Gastrocnemius medialis (tissue), 4 donors: ENCODE data around the gene RPUSD2. TPM values are rescaled to one million over a fixed set of nuclear protein-coding genes. Genes with fewer than 3 reads are reported as not detected.
A peak's percentile ranks its signal among the peaks of the same experiment; 100 is the strongest.

ENCODE experiments used
- ATAC-seq, 2 donors: fragments of 150-250 bp; one replicate each; pipeline ENCODE4 v1.9.1; 2016
- DNase-seq, 2 donors: peaks; one replicate each; pipeline ENCODE4 v3.0.0-alpha.2; 2019
- H3K27ac ChIP-seq, 4 donors: fragments of 200-600 bp; sonication (generic); 1 replicate in 1 of 4; 2 replicates in 3 of 4; pipeline ENCODE4 v1.5.1; 2016 to 2018; ENCODE audit warnings: mild to moderate bottlenecking in 2 of 4, moderate library complexity in 1 of 4
- H3K27me3 ChIP-seq, 3 donors: fragments of 200-600 bp; sonication (generic) in 2 of 3; 1 replicate in 1 of 3; 2 replicates in 2 of 3; pipeline versions ENCODE4 v1.5.1 to v1.6.0; 2016 to 2019; ENCODE audit warnings: mild to moderate bottlenecking in 1 of 3, moderate library complexity in 1 of 3
- H3K36me3 ChIP-seq, 2 donors: fragments of 200-600 bp; sonication (generic) in 1 of 2; one replicate each; pipeline ENCODE4 v1.5.1; 2017 to 2018
- H3K4me1 ChIP-seq, 2 donors: fragments of 200-600 bp; sonication (generic) in 1 of 2; one replicate each; pipeline ENCODE4 v1.5.1; 2016 to 2017; ENCODE audit warnings: mild to moderate bottlenecking in 2 of 2
- H3K4me3 ChIP-seq, 4 donors: fragments of 200-600 bp; sonication (generic) in 3 of 4; 1 replicate in 1 of 4; 2 replicates in 3 of 4; pipeline ENCODE4 v1.5.1; 2016 to 2019; ENCODE audit warnings: mild to moderate bottlenecking in 2 of 4
- H3K9me3 ChIP-seq, 3 donors: fragments of 200-600 bp; sonication (generic) in 2 of 3; 1 replicate in 1 of 3; 2 replicates in 2 of 3; pipeline ENCODE4 v1.5.1; 2016 to 2019
- POLR2A ChIP-seq, 2 donors: fragments of 450-650 bp; IDR thresholded peaks; one replicate each; pipeline ENCODE4 v1.6.1; 2017; ENCODE audit warnings: antibody characterized with exemption in 2 of 2, mild to moderate bottlenecking in 2 of 2, moderate library complexity in 2 of 2
- in situ Hi-C, 4 donors: fragments of 200-750 bp; cut with MboI; loops; one replicate each; pipeline versions ENCODE4 v1.15.0 to v1.8.0; 2017; ENCODE audit warnings: low sequenced_read_pairs in 4 of 4
- intact Hi-C: fragments of 100-400 bp; cut with DNase I; formaldehyde crosslinking; loops from one replicate; pipeline ENCODE4 v1.15.1; 2023; ENCODE audit warnings: low total_unique reads
- total RNA-seq, 4 donors: library from RNA; depleted of rRNA; stranded (reverse); fragments of >200 nt; gene quantifications; one replicate each; pipeline versions ENCODE4 v1.1.0 to v1.2.3, GENCODE V29; 2016
- TF ChIP-seq, protein P1 (sequence below), 5 experiments: fragments of 450-650 bp in 3 of 5; fragments of 200-600 bp in 2 of 5; sonication (generic) in 2 of 5; IDR thresholded peaks in 4 of 5; conservative IDR thresholded peaks in 1 of 5; 1 replicate in 4 of 5; 2 replicates in 1 of 5; pipeline ENCODE4 v1.5.1; 2016 to 2019; ENCODE audit warnings: antibody characterized with exemption in 5 of 5, mild to moderate bottlenecking in 3 of 5, moderate library complexity in 3 of 5

The RPUSD2 gene
- total RNA-seq, 4 donors from 2014 or later, result 4.5 to 9.1 (median 6.5) TPM

DNA sequence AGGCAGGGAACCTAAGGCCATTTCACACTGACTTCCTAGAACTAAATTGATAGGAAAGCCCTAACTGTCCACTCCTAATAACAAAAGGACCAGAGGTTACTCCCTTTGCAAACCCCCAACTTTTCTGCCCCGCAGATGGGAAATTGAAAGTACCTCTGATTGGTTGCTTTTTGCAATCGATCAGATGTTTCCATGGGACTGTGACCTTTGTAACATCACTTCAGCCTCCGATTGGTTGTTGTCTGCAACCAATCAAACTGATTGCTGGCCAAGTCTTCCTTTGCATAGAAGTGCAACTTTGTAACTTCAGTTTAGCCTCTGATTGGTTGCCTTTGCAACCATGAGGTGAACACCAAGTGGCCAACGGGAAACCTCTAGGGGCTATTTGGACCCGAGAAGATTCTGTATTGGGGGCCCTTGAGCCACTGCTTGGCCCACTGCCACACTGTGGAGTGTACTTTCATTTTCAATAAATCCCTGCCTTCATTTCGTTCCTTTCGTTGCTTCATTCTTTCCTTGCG lies 13.7 kb downstream of the RPUSD2 start:
- in situ Hi-C loops (no loop called here), intact Hi-C loops (no loop called here)
- H3K27me3 ChIP-seq, result no peaks in the 10 kb centered on the region
- TF ChIP-seq POLR2A (IDR thresholded peaks at IDR 0.05), result no peak
- TF ChIP-seq, protein P1, sequence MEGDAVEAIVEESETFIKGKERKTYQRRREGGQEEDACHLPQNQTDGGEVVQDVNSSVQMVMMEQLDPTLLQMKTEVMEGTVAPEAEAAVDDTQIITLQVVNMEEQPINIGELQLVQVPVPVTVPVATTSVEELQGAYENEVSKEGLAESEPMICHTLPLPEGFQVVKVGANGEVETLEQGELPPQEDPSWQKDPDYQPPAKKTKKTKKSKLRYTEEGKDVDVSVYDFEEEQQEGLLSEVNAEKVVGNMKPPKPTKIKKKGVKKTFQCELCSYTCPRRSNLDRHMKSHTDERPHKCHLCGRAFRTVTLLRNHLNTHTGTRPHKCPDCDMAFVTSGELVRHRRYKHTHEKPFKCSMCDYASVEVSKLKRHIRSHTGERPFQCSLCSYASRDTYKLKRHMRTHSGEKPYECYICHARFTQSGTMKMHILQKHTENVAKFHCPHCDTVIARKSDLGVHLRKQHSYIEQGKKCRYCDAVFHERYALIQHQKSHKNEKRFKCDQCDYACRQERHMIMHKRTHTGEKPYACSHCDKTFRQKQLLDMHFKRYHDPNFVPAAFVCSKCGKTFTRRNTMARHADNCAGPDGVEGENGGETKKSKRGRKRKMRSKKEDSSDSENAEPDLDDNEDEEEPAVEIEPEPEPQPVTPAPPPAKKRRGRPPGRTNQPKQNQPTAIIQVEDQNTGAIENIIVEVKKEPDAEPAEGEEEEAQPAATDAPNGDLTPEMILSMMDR (IDR thresholded peaks at IDR 0.05 in 4 of 5, conservative IDR thresholded peaks at IDR 0.05 in 1 of 5), result no peak
- no peaks in the 10 kb centered on the region for H3K9me3 ChIP-seq
- ATAC-seq, result peak; percentile 33 to 56
- H3K36me3 ChIP-seq, result no peaks in the 10 kb centered on the region
- DNase-seq, result no peak
- H3K27ac ChIP-seq, result no peak overlapping the region
- peak overlapping the region; percentile 29 to 52 (median 39) for H3K4me3 ChIP-seq
- no peaks in the 10 kb centered on the region for H3K4me1 ChIP-seq

DNA sequence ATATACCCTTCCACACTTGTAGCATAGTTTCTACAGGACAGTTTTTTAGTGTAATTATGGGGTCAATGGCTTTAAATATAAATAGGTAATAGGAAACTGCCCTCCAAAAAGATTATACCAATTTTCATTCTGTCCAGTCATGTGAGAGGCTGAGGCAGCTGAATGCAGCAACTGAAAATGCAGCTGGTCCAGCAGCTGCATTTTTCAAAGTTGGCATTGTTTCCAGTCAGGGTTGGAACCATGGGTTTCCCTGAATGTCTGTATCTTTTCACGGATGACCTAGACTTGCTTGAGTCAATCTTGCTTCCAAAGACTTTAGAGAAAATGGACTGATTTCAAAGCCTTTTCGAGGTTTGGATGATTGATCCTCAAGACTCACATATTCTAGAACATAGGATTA lies 15.1 kb downstream of the RPUSD2 start:
- Histone ChIP-seq H3K36me3 (no peaks in the 10 kb centered on the region), H3K27ac (no peak overlapping the region), H3K9me3 (no peaks in the 10 kb centered on the region), H3K4me3 (no peak overlapping the region), H3K4me1 (no peaks in the 10 kb centered on the region), H3K27me3 (no peaks in the 10 kb centered on the region)
- in situ Hi-C loops, result no loop called here
- DNase-seq (no peak), ATAC-seq (no peak)
- intact Hi-C loops, result no loop called here
- TF ChIP-seq, protein P1 (IDR thresholded peaks at IDR 0.05 in 4 of 5, conservative IDR thresholded peaks at IDR 0.05 in 1 of 5), result no peak
- no peak for TF ChIP-seq POLR2A (IDR thresholded peaks at IDR 0.05)

DNA sequence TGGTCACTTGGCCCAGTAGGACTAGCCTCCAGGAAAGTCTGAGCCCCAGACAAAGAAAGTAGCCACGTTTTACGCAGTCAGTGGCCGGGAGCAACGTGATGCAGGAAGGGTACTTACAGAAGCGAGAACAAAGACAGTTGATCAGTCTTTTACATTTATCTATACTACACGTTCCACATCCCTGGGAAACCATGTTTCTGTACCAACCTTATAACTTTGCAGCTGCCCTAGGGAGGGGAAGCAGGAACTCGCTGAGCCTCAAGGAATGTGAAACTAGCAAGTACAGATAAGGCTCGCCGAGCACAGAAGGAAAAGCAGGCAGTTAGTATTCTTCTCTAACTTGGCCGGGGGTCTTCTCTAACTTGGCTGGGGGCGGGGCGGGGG lies 21.6 kb downstream of the RPUSD2 start:
- DNase-seq (no peak), ATAC-seq (no peak)
- TF ChIP-seq POLR2A (IDR thresholded peaks at IDR 0.05), result no peak
- TF ChIP-seq, protein P1 (IDR thresholded peaks at IDR 0.05 in 4 of 5, conservative IDR thresholded peaks at IDR 0.05 in 1 of 5), result no peak
- in situ Hi-C loops (loop anchor here in 2 of 4 donors (5.0 to 10.0 kb wide), 3 partner anchors 56 to 304 kb away; partner anchors contain the start of gene VPS18 (in 2 of the 2)), intact Hi-C loops (loop anchor here (5.0 to 10.0 kb wide), 3 partner anchors 68 to 302 kb away; partner anchors contain the start of genes DNAJC17, VPS18 and ZFYVE19)
- H3K4me1 ChIP-seq, result peaks cover 9% of the 10 kb centered on the region in 2 donors
- H3K4me3 ChIP-seq, result no peak overlapping the region
- H3K27ac ChIP-seq, result no peak overlapping the region
- H3K36me3 ChIP-seq, result no peaks in the 10 kb centered on the region
- no peaks in the 10 kb centered on the region for H3K9me3 ChIP-seq
- no peaks in the 10 kb centered on the region for H3K27me3 ChIP-seq

DNA sequence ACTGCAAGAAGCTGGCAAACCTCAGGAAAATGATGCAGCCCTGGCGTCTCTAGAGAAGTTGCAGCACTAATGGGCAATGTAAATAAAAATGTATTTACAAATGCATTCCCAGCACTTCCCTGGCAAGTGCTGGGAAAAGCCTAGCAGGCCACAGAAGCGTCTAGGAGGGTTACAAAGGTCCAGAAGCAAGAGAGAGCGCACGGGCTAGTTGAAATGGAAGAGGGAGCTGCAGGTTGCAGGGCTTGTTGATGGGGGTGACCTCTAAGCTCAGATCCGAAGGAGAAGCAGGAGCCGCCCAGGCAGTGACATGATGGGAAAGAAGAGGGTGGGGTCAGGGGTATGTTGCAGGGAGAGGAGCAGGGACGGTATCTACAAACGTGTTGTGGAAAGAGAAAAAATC lies 22.3 kb downstream of the RPUSD2 start:
- no peaks in the 10 kb centered on the region for H3K9me3 ChIP-seq
- H3K27me3 ChIP-seq, result no peaks in the 10 kb centered on the region
- H3K4me3 ChIP-seq, result no peak overlapping the region
- intact Hi-C loops, result loop anchor here (5.0 to 10.0 kb wide), 3 partner anchors 69 to 301 kb away; partner anchors contain the start of genes DNAJC17, VPS18 and ZFYVE19
- in situ Hi-C loops, result loop anchor here in 2 of 4 donors (5.0 to 10.0 kb wide), 3 partner anchors 57 to 303 kb away; partner anchors contain the start of gene VPS18 (in 2 of the 2)
- H3K27ac ChIP-seq, result no peak overlapping the region
- no peak for TF ChIP-seq POLR2A (IDR thresholded peaks at IDR 0.05)
- TF ChIP-seq, protein P1 (IDR thresholded peaks at IDR 0.05 in 4 of 5, conservative IDR thresholded peaks at IDR 0.05 in 1 of 5), result no peak
- ATAC-seq, result no peak
- H3K36me3 ChIP-seq, result no peaks in the 10 kb centered on the region
- peaks cover 9% of the 10 kb centered on the region in 2 donors for H3K4me1 ChIP-seq
- DNase-seq, result no peak
